Right lung (tissue), 5 donors: ENCODE measurements around the gene MGMT. TPM values are rescaled to one million over a fixed set of nuclear protein-coding genes. Genes with fewer than 3 reads are reported as not detected.

Experiments
- DNase-seq, 2 donors: peaks; one replicate each; pipeline ENCODE4 v3.0.0-alpha.2; 2013
- polyA plus RNA-seq, 5 donors: library from polyadenylated mRNA; unstranded; fragments of 120-200 nt; gene quantifications; one replicate each; pipeline versions ENCODE4 v1.2.1 to v1.2.3, GENCODE V29; 2013; ENCODE audit warnings: inconsistent platforms in 1 of 5, low replicate concordance in 1 of 5; ENCODE audit not compliant: insufficient read length in 5 of 5, insufficient read depth in 1 of 5

The MGMT gene
- polyA plus RNA-seq, 5 donors: 12.1 to 22.3 (median 15.6) TPM

DNA sequence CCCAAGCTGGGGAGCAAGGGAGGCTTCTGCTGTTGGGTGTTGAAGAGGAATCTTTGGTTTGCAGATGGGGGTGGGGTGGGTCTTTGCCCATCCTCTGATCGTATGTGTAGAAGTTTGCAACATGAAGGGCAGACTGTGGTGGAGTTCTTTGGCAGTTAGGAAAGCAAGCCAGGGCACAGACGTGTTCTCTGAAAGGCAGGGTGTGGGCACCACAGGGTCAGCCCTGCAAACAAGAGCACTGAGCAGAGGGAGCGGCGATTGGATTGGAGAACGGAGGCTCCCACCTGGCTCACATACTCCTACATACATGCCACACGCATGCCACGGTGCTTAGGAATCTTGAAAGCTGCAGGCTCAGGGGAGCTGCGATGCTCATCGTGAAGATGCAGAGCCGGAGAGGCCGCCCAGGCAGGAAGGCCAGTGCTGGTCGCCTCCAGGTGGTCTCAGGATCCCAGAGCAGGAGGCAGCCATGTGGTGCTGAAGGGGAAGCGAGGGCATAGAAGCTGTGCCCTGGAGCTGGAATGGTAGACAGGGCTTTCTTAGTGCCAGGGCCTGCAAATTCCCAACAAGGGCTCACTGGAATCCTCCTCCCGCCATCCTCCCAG, 149.0 kb downstream of the MGMT start:
- no peak for DNase-seq

- DNase-seq: no peak
These were observed 150.7 kb downstream of the MGMT start for GRCh38 chr10:129617768-129618167.

GRCh38 chr10:129621062-129621461, 154.0 kb downstream of the MGMT start:
- DNase-seq: no peak

DNA sequence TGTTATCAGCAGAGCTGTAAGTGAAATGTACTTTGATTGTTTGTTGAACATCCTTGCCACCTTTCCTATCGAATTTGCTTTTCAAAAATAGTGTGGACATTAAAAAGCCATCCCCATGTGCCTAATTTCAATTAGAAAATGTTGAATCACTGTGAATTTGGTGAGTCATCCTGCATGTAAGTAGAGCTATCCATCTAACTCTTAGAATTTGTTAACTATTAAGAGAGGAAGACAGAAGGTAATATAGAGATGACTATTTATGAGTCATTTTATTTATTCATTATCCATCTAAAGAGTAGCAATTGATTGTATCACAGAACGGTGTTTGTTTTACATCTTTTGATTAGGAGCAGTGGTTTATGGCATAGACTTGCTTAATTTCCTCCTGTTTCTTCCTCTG, 154.7 kb downstream of the MGMT start:
- DNase-seq: no peak

DNA sequence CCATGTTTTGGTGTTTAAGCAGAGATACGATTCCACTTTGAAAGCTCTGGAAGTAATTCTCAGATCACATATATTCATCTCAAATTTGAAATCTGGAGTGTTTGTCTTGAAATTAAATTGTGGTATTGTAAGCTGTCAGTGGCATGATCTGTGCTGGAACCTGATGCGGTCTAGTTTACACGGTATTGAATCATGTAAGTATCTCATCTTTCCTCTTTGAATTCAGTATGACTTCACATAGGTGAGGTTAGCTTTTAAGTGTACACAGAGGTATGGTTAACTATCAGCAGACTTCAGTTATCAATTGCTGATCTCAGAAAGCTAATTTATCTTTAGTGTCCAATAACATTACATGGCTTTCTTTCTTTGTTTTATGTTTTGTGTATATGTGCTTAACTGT, 155.2 kb downstream of the MGMT start:
- no peak for DNase-seq

DNA sequence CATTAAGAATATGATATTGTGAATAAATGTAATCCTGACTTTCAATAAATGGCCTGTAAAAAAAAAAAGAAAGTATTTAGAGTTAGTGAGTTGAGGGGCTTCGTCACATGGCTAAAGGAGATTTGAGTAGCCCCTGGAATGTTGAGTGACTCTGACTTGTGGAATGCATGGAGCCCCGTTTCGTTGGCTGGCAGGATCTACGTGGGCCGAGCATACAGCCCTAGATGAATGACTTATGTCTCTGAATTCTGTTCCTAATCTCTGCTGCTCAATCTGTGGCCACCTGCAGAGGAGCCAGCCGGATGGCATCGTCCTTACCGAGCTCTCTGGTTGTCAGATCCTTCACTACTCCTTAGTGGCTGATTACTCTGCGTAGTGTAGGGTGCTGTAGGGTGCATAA, 155.7 kb downstream of the MGMT start:
- no peak for DNase-seq

- no peak for DNase-seq
These were observed 157.5 kb downstream of the MGMT start for GRCh38 chr10:129624526-129624925.

DNA sequence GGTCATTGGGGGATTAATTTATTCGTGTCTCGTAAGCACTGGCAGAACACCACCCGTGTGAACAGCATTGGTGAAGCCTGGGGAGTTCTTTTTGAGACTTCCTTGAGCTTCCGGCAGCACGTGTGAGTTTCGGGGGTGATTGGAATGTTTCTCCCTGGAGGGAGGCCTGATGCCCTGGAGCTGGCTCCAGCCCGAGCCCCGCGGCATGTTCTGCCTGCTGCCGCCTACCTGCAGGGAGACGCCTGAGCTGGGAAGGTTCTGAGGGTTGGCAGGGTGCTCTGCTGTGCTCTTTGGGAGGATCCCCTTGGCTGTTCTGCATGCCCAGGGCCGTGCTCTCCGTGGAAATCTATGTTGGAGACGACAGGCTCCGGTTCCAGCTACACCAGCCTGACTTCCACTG, 159.3 kb downstream of the MGMT start:
- no peak for DNase-seq

GRCh38 chr10:129626796-129627435, 159.9 kb downstream of the MGMT start:
- no peak for DNase-seq

DNA sequence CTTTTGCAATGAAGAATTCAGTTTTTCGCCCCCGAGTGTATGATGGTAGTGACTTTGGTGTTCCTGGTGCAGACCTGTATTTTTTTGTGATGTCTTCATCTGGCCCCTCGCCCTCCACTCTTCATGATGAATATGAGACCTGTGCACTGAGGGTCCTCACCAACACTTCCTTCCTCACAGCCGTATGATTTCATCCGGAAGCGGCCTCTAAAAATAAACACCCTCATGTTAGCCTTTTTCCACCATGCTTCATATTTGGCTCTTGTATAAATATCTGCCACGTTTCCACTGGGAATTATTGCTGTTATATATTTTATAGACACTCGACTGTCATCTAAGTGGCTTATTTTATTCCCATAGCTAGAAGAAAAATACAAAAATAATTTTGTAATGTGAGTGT, 160.4 kb downstream of the MGMT start:
- DNase-seq: no peak

GRCh38 chr10:129628823-129629222, 161.8 kb downstream of the MGMT start:
- no peak for DNase-seq

- DNase-seq: no peak
These were observed 162.9 kb downstream of the MGMT start for GRCh38 chr10:129629911-129630310.

DNA sequence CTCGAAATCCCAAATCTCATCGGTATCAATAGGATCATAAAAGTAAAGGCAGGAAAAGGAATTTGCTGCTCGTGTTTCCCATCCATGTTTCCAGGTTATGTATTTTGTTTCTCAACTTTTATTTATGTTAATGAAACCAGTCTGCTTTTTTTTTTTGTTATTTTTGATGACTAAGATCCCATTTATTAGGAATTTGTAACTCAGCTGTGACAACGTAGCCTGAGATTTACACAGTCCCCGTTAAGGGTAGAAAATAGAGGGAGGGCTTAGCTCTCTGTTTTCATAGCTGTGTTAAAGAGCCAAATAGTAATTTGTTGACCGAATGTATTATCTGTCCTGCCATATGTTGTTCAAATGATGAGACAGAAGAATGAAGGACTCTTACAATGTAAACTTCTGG, 164.0 kb downstream of the MGMT start:
- no peak for DNase-seq

DNA sequence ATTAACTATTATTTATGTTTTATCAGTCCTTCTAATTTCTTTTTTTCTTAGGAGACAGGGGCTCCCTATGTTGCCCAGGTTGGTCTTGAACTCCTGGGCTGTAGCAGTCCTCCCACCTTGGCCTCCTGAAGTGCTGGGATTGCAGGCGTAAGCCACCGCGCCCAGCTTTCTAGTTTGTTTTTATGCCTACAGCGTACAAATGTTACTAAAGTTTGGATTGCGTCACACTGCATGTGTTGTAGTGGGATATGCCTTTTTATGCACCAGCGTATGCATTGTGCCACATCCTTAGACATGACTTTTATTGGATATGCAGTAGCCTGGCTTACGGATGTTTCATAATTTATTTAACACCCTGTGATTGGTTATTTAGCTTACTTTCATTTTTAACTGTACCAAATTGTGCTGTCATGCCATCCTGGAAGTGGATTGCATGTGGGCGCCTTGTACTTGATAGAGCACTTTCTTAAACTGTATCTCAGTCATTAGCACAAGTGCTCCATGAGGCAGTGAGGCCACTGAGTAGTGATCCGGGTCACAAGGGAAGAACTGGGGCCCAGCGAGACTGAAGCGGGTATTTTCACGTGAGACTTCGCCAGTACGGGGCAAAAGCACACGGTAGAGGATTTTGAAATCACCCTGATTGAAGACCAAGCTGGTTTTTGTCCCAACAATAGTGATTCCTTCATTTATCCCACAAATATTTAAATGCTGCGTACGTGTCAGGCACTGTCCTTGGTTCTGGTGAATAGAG, 165.0 kb downstream of the MGMT start:
- DNase-seq: no peak

- DNase-seq: no peak
These were observed 170.0 kb downstream of the MGMT start for GRCh38 chr10:129637010-129637409.

DNA sequence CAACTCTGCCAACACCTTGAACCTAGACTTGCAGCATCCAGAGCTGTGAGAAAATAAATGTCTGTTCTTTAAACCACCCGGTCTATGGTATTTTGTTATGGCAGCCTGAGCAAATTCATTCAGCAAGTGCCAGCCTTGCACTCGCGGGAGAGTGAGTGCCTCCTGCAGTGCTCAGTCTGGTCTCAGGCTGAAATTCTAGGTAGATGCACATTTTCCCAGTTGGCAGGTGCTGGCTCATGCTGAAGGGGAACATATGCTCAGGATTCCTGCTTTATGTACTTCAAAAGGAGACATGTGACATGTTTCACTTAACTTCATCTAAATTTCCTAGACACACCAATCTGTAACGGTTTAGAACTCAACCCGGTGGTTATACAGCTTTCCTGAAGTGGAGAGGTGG, 170.8 kb downstream of the MGMT start:
- no peak for DNase-seq

DNA sequence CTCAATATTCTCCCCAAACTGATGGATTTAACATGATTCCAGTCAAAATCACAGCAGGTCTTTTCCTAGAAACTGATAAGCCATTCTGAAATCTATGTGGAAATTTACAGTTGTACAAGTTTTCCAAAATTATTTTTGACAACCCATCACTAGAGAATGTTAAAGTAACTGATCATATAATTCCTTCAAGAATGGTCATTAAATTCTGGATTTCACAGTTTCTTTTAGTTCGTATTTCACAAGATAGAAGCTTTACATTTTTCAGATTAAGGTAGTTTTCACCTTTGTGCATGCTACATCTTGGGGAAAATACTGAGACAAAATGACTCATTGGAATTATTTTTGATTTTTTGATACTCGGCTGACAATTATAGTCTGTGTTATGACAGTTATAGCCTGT, 174.3 kb downstream of the MGMT start:
- DNase-seq: no peak

- DNase-seq: no peak
These were observed 174.9 kb downstream of the MGMT start for GRCh38 chr10:129641982-129642381.

DNA sequence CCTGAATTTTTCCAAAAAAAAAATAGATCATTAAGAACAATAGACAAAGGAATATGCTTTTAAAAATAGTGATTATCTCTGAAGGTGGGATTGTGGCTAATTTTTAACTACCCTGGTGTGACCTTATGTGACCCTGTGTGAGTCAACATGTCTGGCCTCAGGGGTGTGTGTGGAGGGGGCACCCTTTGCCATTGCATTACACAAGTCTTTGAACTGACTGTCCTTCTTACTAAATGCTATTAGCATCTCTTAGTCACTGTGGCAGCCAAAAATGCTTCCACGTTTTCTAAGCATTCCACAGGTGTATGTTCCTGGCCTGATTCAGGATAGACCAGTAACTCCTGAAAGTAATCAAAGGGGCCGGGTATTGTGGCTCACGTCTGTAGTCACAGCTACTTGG, 175.4 kb downstream of the MGMT start:
- DNase-seq: no peak

GRCh38 chr10:129643266-129643665, 176.2 kb downstream of the MGMT start:
- no peak for DNase-seq

- DNase-seq: no peak
These were observed 178.4 kb downstream of the MGMT start for GRCh38 chr10:129645487-129645886.

DNA sequence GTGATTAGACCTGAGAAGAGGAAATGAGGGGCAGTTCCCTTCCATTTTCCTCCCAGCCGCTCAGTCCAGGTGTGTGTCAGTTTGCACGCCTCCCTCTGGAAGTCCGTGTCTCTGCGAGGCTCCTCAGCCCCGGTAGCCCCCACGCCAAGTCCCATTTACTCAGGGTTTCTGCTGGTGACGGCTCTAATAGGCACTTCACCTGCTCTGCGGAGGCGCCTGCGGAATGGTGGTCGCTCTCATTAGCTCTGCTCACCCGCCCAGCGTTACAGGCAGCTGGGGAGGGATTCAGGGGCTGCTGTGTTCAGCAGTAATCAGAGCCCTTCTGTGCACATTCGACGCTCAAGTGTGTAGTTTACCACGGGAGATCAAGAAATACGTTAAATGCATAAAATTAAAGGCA, 179.9 kb downstream of the MGMT start:
- DNase-seq: no peak

GRCh38 chr10:129647590-129647989, 180.5 kb downstream of the MGMT start:
- no peak for DNase-seq
